HUES48 (cell line): ENCODE data around the gene MYRIP.
A peak's percentile ranks its signal among the peaks of the same experiment; 100 is the strongest.

Source experiments
- H3K27ac ChIP-seq: one replicate; pipeline ENCODE4 v1.7.0; 2013; ENCODE audit warnings: low read depth, low read length, inconsistent platforms
- H3K27me3 ChIP-seq: 2 replicates; pipeline ENCODE4 v1.6.1; 2013; ENCODE audit warnings: mild to moderate bottlenecking, low read length; ENCODE audit not compliant: control insufficient read depth, insufficient read depth
- H3K36me3 ChIP-seq: 2 replicates; pipeline ENCODE4 v1.6.1; 2013; ENCODE audit warnings: low read length; ENCODE audit not compliant: control insufficient read depth, insufficient read depth
- H3K4me1 ChIP-seq: 2 replicates; pipeline ENCODE4 v1.6.1; 2013; ENCODE audit warnings: mild to moderate bottlenecking, low read length; ENCODE audit not compliant: control insufficient read depth, insufficient read depth
- H3K4me3 ChIP-seq: 2 replicates; pipeline ENCODE4 v1.5.1; 2013; ENCODE audit warnings: mild to moderate bottlenecking, low read depth, low read length
- H3K9ac ChIP-seq: 2 replicates; pipeline ENCODE4 v1.6.1; 2013; ENCODE audit warnings: mild to moderate bottlenecking, low read depth, low read length, moderate library complexity
- H3K9me3 ChIP-seq: 2 replicates; pipeline ENCODE4 v1.6.1; 2013; ENCODE audit warnings: low read length; ENCODE audit not compliant: control insufficient read depth, insufficient read depth

MYRIP gene

DNA sequence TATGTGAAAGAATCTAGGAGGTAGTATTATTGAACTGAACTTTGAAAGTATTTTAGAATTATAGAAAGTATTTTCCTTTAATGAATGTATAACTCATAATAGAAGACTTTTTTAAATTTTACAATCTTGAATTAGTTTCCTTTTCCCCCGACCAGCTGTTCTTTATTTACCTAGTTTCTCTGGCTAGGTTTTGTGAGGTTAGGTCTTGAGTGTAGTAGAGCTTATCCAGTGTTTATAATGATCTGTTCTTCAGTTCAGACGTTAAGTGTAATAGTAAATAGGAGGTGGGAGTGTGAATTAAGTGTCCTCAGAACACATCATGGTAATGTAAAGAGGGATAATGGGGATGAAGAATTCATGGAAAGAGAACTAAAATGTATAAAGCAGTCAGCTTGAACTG is 93.8 kb downstream of the MYRIP start:
- H3K9me3 ChIP-seq = no peaks in the 10 kb centered on the region
- H3K27ac ChIP-seq = no peak overlapping the region
- no peaks in the 10 kb centered on the region for H3K27me3 ChIP-seq
- no peaks in the 10 kb centered on the region for H3K36me3 ChIP-seq
- H3K4me1 ChIP-seq = peaks cover 3% of the 10 kb centered on the region; the same call in 1 of the 2 replicates
- no peak overlapping the region for H3K9ac ChIP-seq
- no peak overlapping the region for H3K4me3 ChIP-seq

DNA sequence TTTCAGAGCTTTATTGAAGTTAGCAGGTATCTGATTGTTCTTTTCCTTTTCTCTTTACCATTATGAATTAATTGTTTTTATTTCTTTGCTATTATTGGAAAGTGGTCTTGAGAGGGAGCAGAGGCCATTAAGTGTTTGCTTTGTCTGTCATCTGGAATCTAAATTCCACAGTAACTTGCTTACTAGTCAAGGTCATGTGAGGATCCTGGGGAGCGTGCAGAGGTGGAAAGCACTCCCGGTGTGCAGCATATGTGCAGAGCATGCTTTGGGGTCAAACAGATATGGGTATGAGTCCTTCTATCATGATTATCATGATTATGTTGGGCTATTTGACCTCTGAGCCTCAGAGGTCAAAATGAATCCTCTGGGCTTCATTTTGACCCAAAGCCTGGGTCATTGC is 96.4 kb downstream of the MYRIP start:
- Histone ChIP-seq H3K36me3 (no peaks in the 10 kb centered on the region), H3K9me3 (no peaks in the 10 kb centered on the region), H3K27me3 (no peaks in the 10 kb centered on the region), H3K4me1 (no peaks in the 10 kb centered on the region), H3K9ac (no peak overlapping the region), H3K4me3 (no peak overlapping the region), H3K27ac (no peak overlapping the region)

DNA sequence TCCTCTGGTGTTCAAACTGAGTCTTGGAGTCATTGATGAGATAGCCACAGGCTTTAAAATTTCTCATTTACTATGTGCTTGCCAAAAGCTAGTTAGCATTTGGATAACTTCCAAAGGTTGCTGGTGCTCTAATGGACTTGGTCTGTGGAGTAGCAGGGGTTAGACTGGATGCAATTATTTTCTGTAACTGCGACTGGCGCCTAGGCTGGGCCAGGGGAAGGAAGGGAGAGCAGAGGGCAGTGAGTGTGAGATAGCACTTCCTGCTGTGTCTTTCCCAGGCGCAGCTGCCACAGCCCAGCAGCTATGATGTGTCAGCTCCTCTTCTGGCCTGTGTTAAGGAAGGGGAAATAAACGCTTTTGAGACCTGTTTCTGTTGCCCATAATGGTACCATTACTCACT is 98.6 kb downstream of the MYRIP start:
- no peaks in the 10 kb centered on the region for H3K36me3 ChIP-seq
- H3K9ac ChIP-seq = no peak overlapping the region
- H3K27me3 ChIP-seq = no peaks in the 10 kb centered on the region
- H3K4me3 ChIP-seq = no peak overlapping the region
- H3K9me3 ChIP-seq = no peaks in the 10 kb centered on the region
- peaks cover 9% of the 10 kb centered on the region for H3K4me1 ChIP-seq
- no peak overlapping the region for H3K27ac ChIP-seq

DNA sequence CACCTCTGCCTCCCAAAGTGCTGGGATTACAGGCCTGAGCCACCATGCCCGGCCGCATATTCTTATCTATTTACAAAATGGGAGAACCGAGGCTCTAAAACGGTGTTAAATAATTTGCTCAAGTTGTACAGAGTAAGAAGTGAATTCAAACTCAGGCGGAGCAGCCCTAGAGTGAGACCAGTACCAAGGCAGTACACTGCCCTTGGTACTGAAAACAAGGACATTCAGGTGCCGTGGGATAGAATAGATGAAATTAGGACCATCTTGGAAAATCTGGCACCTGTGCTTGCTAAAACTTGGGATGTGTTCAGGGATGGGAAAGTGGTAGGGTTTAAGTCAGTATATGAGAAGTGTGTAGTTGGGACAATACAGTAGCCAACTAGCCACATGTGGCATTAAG is 100.7 kb downstream of the MYRIP start:
- peaks cover 9% of the 10 kb centered on the region for H3K4me1 ChIP-seq
- H3K27me3 ChIP-seq = no peaks in the 10 kb centered on the region
- no peaks in the 10 kb centered on the region for H3K9me3 ChIP-seq
- no peak overlapping the region for H3K27ac ChIP-seq
- H3K36me3 ChIP-seq = no peaks in the 10 kb centered on the region
- no peak overlapping the region for H3K9ac ChIP-seq
- no peak overlapping the region for H3K4me3 ChIP-seq

DNA sequence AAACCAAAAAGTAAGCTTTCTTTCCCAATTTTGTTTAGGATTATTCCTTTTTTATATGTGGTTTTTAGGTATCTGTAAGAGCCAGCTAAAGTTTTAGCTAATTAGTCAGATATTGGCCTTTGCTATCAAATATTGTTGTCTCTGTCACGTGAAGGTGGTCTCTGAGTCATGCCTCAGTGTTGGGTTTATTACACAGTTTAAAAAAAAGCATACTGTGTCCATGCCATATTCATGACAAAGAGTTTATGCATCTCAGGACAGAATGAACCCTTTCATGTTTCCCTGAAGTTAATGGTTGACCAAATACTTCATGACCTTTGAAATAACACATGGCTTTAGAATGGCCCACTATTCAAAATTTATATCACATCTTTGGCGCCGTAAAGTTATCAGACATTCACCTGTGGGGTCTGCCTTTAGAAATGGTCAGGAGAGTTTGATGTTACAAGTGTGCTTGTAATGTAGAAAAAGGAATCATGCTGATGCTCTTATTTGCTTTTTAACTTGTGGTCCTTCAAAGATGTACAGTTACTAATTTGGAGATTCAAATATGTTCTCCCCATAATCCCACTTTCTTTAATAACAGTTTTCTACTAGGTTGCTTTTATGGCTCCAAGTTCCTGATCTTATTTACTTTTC is 101.5 kb downstream of the MYRIP start:
- peak overlapping the region; percentile 31 for H3K27ac ChIP-seq
- H3K9me3 ChIP-seq = no peaks in the 10 kb centered on the region
- H3K36me3 ChIP-seq = no peaks in the 10 kb centered on the region
- H3K9ac ChIP-seq = no peak overlapping the region
- peaks cover 9% of the 10 kb centered on the region for H3K4me1 ChIP-seq
- H3K4me3 ChIP-seq = no peak overlapping the region
- H3K27me3 ChIP-seq = no peaks in the 10 kb centered on the region

DNA sequence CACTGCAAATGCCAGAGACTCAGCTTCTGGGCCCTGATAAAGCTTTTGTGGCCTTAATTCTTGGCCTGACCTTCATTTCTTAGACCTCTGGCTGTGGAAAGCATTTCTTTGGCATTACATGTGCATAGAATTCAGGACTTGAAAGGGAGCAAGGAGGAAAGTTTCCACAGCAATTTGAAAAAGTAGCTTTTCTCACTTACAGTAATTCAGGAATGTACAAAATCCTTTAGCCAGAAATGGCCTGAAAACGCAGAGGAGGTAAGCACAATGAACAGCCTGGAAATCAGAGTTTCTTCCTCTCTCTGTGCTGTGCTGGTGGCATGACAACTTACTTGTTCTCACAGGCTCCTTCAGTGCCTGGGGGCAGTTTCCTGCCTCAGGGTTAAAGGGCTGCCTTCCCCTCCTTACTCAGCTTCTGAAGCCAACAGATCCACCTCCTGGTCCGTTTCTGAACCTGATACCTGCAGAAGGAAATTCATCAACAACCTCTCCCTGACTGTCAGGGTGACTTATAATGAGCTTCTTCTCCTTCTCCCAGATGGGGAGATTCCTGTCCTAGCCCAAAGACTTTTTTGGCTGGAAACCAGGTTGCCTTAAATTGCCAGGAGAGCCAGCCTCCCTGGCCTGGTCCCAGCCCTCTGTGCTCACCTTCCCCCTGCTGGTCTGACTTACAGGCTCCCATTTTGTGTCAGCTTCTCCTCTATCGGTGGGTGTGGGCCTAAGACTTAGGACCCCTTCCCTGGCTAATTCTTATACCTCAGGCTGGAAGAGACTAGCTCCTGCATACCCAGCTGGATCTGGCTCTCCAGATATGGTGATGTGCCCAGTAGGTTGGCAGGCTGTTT is 102.3 kb downstream of the MYRIP start:
- Histone ChIP-seq H3K4me1 (peaks cover 9% of the 10 kb centered on the region), H3K27me3 (no peaks in the 10 kb centered on the region), H3K36me3 (no peaks in the 10 kb centered on the region), H3K9ac (no peak overlapping the region), H3K9me3 (no peaks in the 10 kb centered on the region), H3K4me3 (no peak overlapping the region), H3K27ac (peak overlapping the region; percentile 31)

DNA sequence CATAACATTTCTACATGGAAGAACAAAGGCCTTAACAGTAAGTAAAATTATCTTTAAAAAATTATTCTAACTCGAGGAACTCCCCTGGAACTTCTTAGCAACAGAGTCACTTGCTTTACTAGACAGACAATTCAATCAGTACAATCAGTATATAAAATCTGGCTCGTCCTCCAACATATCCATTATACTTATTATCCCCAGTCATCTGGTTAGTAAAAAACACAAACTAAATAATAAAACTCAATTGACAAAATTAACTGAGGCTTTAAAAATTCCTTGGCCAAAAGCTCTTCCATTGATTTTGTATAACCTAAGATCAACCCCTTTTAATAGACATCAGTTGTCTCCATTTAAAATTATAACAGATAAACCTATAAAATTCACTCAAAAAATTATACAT is 105.6 kb downstream of the MYRIP start:
- no peak overlapping the region for H3K27ac ChIP-seq
- no peaks in the 10 kb centered on the region for H3K36me3 ChIP-seq
- no peak overlapping the region for H3K9ac ChIP-seq
- no peaks in the 10 kb centered on the region for H3K27me3 ChIP-seq
- no peak overlapping the region for H3K4me3 ChIP-seq
- peaks cover 12% of the 10 kb centered on the region for H3K4me1 ChIP-seq
- no peaks in the 10 kb centered on the region for H3K9me3 ChIP-seq

DNA sequence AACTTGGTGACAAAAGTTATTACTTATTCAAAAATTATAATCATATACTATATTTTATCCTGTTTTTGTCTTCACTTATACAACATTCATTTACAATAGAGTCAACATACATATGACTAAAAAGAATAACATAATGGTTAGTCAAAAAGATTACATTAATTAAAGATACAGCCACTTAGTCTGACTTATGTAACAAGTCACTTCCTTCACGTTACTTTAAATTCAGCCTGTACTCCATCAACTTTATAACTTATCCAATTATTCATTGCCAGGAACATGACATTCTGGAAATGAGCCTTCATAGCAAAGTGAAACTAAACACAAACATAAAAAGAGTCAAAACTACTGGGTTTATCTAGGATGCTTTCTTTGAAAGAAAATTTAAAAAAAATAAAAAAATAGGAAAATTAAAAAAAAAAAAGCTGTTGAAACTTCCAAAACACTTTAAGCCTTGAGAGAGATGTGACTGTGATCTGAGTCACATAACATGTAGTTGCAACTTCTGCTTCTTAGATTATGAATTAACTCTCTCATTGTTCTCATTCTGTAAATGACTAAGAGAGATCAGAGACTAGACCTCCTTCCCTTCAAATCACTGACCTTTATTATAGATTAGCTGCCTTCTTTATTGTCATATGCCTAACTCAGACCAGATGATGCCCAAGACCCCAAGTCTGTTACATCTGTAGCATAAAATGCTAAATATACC is 107.8 kb downstream of the MYRIP start:
- no peaks in the 10 kb centered on the region for H3K27me3 ChIP-seq
- H3K4me1 ChIP-seq = 0 out of 2 replicates have a peak, but pooled peaks cover 3% of the 10 kb centered on the region
- H3K9me3 ChIP-seq = no peaks in the 10 kb centered on the region
- no peaks in the 10 kb centered on the region for H3K36me3 ChIP-seq
- H3K4me3 ChIP-seq = no peak overlapping the region
- H3K9ac ChIP-seq = no peak overlapping the region
- no peak overlapping the region for H3K27ac ChIP-seq

DNA sequence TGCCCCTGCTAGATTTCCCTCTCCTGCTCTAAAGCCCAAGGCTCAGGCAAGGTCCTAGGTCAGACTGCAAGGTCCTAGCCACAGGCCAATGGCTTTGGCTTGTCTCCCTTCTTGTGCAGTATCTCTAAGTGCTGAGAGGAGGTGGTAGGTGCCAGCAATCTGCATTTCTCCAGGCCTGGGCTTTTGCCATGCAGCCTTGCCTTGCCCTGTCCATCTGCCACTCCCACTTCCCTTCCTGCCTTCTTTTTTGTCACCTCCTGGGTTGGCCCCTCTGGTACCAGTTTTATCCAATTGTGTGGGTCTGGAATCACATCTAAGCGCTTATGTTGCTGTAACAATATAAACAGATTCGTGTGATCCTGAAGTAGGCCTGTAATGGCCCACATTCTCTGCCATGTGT is 109.9 kb downstream of the MYRIP start:
- Histone ChIP-seq H3K9me3 (no peaks in the 10 kb centered on the region), H3K36me3 (no peaks in the 10 kb centered on the region), H3K4me1 (0 out of 2 replicates have a peak, but pooled peaks cover 3% of the 10 kb centered on the region), H3K9ac (no peak overlapping the region), H3K4me3 (no peak overlapping the region), H3K27ac (no peak overlapping the region), H3K27me3 (no peaks in the 10 kb centered on the region)

DNA sequence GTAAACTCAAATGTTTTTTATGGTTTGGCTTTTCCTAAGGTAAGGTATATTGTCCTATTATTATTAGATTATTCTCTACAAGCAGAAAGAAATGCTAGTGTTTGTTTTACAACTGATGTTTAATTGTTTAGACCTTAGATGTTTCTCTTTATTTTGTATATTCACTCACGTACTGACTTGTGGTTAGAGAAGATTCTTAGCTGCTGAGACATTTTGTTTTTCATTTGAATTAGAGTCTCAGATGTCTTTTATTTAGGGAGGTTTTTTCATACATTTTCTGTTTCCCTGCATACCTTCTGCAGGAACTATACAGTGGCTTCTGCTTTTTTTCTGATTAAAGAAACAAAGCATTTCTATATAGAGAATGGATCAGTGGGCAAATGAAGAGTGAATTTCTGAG is 110.9 kb downstream of the MYRIP start:
- Histone ChIP-seq H3K4me1 (0 out of 2 replicates have a peak, but pooled peaks cover 3% of the 10 kb centered on the region), H3K4me3 (no peak overlapping the region), H3K9me3 (no peaks in the 10 kb centered on the region), H3K27me3 (no peaks in the 10 kb centered on the region), H3K9ac (no peak overlapping the region), H3K27ac (no peak overlapping the region), H3K36me3 (no peaks in the 10 kb centered on the region)

DNA sequence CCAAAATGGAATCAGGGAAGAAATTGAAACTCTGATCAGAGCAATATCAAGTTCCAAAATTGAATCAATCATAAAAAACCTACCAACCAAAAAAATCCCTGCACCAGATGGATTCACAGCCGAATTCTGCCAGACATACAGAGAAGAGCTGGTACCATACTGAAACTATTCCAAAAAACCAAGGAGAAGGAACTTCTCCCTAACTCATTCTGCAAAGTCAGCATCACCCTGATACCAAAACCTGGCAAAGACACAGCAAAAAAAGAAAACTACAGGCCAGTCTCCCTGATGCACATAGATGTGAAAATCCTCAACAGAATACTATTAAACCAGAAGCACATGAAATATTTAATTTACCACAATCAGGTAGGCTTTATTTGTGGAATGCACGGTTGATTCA is 118.1 kb downstream of the MYRIP start:
- Histone ChIP-seq H3K9me3 (no peaks in the 10 kb centered on the region), H3K9ac (no peak overlapping the region), H3K36me3 (no peaks in the 10 kb centered on the region), H3K27ac (no peak overlapping the region), H3K4me3 (no peak overlapping the region), H3K4me1 (no peaks in the 10 kb centered on the region), H3K27me3 (no peaks in the 10 kb centered on the region)
